Measurements from ENCODE around the gene USP37.

GRCh38 chr2:218570850-218571249 is 2.7 kb upstream of the USP37 start:
- TF ChIP-seq POLR2A (IDR thresholded peaks at IDR 0.05; ENCODE audit: low read length) = no peak
- TF ChIP-seq GATA1 (IDR thresholded peaks at IDR 0.05; ENCODE audit: low read depth, low read length) = no peak

Measured in erythroblast (primary cell).